ENCODE measurements around the gene CUBN. TPM values are rescaled to one million over a fixed set of nuclear protein-coding genes. Genes with fewer than 3 reads are reported as not detected.

Gene CUBN
- total RNA-seq, 1 experiment from 2014 or later: 0.46 TPM

DNA sequence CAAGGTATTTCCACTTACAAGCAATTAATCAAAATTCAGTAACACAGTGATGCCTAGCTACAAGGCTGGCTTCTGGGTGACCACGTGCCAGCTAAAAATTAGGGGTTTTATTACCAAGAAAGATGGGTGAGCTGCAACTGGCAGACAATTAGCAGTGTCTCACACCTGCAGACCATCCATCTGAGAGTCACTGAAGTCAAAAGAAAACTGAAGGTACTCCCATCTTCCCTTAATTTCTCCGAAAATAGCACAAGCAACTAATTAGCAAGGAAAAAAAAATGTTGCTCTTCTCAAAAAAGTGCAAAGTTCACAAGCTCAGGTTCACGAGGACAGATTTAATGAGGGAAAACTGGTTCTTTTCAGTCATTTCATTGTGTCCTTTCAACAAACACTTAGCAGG, 340.8 kb downstream of the CUBN start:
- POLR2A ChIA-PET: no interaction called here
- no peak for DNase-seq (ENCODE audit: low spot score)
- H3K27ac Mint-ChIP-seq: no peak overlapping the region
- H3K36me3 Mint-ChIP-seq: peaks cover 18% of the 10 kb centered on the region
- ATAC-seq: no peak
- H3K9me3 Mint-ChIP-seq: peaks cover 17% of the 10 kb centered on the region
- no peaks in the 10 kb centered on the region for H3K4me1 Mint-ChIP-seq
- CTCF ChIA-PET: interaction anchor here (1.5 kb wide), 1 partner anchor 11 kb away, joined by 6 read pairs; no protein-coding TSS in a partner anchor
- no peak overlapping the region for H3K4me3 Mint-ChIP-seq
- no peak for TF ChIP-seq GTF2I (CRISPR knock-in tag; conservative IDR thresholded peaks at IDR 0.05)
- no peak for TF ChIP-seq ZNF512 (CRISPR knock-in tag; IDR thresholded peaks at IDR 0.05; ENCODE audit: borderline replicate concordance)
- TF ChIP-seq GRHL2 (CRISPR knock-in tag; IDR thresholded peaks at IDR 0.05; ENCODE audit: insufficient replicate concordance, severe bottlenecking): no peak
- TF ChIP-seq HMGA2 (CRISPR knock-in tag; IDR thresholded peaks at IDR 0.05): no peak
- TF ChIP-seq NFATC4 (CRISPR knock-in tag; IDR thresholded peaks at IDR 0.05): no peak
- no peak for TF ChIP-seq ZNF121 (CRISPR knock-in tag; IDR thresholded peaks at IDR 0.05)
- TF ChIP-seq ZNF317 (CRISPR knock-in tag; IDR thresholded peaks at IDR 0.05; ENCODE audit: borderline replicate concordance, low read depth): no peak
- no peak for TF ChIP-seq CREB1 (CRISPR knock-in tag; IDR thresholded peaks at IDR 0.05)
- TF ChIP-seq NFE2L1 (CRISPR knock-in tag; IDR thresholded peaks at IDR 0.05): no peak
- TF ChIP-seq SMAD4 (CRISPR knock-in tag; IDR thresholded peaks at IDR 0.05): no peak
- TF ChIP-seq TEAD4 (CRISPR knock-in tag; IDR thresholded peaks at IDR 0.05): no peak
- TF ChIP-seq, protein P1, sequence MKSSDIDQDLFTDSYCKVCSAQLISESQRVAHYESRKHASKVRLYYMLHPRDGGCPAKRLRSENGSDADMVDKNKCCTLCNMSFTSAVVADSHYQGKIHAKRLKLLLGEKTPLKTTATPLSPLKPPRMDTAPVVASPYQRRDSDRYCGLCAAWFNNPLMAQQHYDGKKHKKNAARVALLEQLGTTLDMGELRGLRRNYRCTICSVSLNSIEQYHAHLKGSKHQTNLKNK (CRISPR knock-in tag; IDR thresholded peaks at IDR 0.05): no peak
- no peak for TF ChIP-seq ZNF263 (CRISPR knock-in tag; IDR thresholded peaks at IDR 0.05; ENCODE audit: low read depth)
- no peaks in the 10 kb centered on the region for H3K27me3 Mint-ChIP-seq (ENCODE audit: low read depth)

DNA sequence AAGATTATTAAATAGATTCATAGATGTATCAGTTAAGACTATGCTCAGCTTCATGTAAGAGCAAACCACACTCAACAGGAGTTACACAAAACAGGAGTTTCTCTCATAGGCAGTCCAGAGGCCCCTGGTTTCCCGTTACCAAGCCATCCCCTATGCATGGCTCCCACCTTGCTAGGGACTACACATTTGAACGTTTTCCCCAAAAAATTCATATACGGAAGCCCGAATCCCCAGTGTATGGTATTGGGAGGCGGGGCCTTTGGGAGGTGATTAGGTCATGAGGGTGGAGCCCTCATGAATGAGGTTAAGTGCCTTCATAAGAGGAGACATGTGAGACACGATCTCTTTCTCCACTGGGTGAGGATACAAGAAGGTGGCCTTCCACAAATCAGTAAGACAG, 341.5 kb downstream of the CUBN start:
- H3K27me3 Mint-ChIP-seq (ENCODE audit: low read depth): no peaks in the 10 kb centered on the region
- CTCF ChIA-PET: no interaction called here
- POLR2A ChIA-PET: no interaction called here
- ATAC-seq (no peak), DNase-seq (ENCODE audit: low spot score) (no peak)
- no peak overlapping the region for H3K4me3 Mint-ChIP-seq
- peaks cover 11% of the 10 kb centered on the region for H3K9me3 Mint-ChIP-seq
- H3K27ac Mint-ChIP-seq: no peak overlapping the region
- no peaks in the 10 kb centered on the region for H3K4me1 Mint-ChIP-seq
- H3K36me3 Mint-ChIP-seq: peaks cover 11% of the 10 kb centered on the region
- TF ChIP-seq ESRRA (CRISPR knock-in tag; IDR thresholded peaks at IDR 0.05; ENCODE audit: borderline replicate concordance) (no peak), FOXJ3 (CRISPR knock-in tag; IDR thresholded peaks at IDR 0.05; ENCODE audit: borderline replicate concordance) (no peak), RELA (CRISPR knock-in tag; IDR thresholded peaks at IDR 0.05; ENCODE audit: borderline replicate concordance) (no peak), STAT6 (CRISPR knock-in tag; conservative IDR thresholded peaks at IDR 0.05; ENCODE audit: low read depth) (no peak), ZNF416 (CRISPR knock-in tag; IDR thresholded peaks at IDR 0.05) (no peak)

DNA sequence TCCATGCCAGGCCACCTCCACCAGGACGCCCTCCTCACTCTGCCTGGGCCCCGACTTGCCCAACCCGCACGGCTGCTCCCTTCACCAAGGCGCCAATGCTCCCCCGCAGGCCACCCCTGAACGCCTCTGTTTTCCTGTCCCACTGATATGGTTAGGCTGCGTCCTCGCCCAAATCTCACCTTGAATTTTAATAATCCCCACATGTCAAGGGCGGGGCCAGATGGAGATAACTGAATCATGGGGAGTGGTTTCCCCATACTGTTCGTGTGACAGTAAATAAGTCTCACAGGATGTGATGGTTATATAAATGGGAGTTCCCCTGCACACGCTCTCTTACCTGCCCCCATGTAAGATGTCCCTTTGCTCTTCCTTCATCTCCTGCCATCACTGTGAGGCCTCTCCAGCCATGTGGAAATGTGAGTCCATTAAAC, 342.2 kb downstream of the CUBN start:
- POLR2A ChIA-PET: no interaction called here
- ATAC-seq (no peak), DNase-seq (ENCODE audit: low spot score) (no peak)
- Mint-ChIP-seq H3K9me3 (peaks cover 10% of the 10 kb centered on the region), H3K36me3 (peaks cover 7% of the 10 kb centered on the region; the same call in 1 of the 2 replicates), H3K4me3 (no peak overlapping the region), H3K27ac (no peak overlapping the region; the same call in 1 of the 2 replicates), H3K27me3 (ENCODE audit: low read depth) (no peaks in the 10 kb centered on the region), H3K4me1 (no peaks in the 10 kb centered on the region)
- TF ChIP-seq CREB1 (CRISPR knock-in tag; IDR thresholded peaks at IDR 0.05) (no peak), KAT7 (CRISPR knock-in tag; IDR thresholded peaks at IDR 0.05; ENCODE audit: borderline replicate concordance) (no peak)
- TF ChIP-seq, protein P2, sequence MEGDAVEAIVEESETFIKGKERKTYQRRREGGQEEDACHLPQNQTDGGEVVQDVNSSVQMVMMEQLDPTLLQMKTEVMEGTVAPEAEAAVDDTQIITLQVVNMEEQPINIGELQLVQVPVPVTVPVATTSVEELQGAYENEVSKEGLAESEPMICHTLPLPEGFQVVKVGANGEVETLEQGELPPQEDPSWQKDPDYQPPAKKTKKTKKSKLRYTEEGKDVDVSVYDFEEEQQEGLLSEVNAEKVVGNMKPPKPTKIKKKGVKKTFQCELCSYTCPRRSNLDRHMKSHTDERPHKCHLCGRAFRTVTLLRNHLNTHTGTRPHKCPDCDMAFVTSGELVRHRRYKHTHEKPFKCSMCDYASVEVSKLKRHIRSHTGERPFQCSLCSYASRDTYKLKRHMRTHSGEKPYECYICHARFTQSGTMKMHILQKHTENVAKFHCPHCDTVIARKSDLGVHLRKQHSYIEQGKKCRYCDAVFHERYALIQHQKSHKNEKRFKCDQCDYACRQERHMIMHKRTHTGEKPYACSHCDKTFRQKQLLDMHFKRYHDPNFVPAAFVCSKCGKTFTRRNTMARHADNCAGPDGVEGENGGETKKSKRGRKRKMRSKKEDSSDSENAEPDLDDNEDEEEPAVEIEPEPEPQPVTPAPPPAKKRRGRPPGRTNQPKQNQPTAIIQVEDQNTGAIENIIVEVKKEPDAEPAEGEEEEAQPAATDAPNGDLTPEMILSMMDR (IDR thresholded peaks at IDR 0.05): no peak
- CTCF ChIA-PET: no interaction called here

Measured in WTC11 (cell line).